SK-N-SH treated with all-trans-retinoic acid at 6 μM for 48 hours (cell line): ENCODE results near the gene LIPH.

Source experiments
- ATAC-seq: fragments of 200-7000 bp; cut with Tn5 transposase; 3 replicates; pipeline ENCODE4 v1.9.1; 2020; ENCODE audit warnings: mild to moderate bottlenecking, moderate library complexity
- ARNTL ChIP-seq: fragments of 450-650 bp; formaldehyde crosslinking; IDR thresholded peaks from 2 replicates; pipeline ENCODE4 v1.5.0; 2020; ENCODE audit warnings: low read depth, mild to moderate bottlenecking, moderate library complexity, borderline replicate concordance
- BACH2 ChIP-seq: fragments of 250-450 bp; sonication (Bioruptor Pico); IDR thresholded peaks from 2 replicates; pipeline ENCODE4 v1.9.0; 2021; ENCODE audit warnings: mild to moderate bottlenecking, borderline replicate concordance
- CREB5 ChIP-seq: fragments of 250-450 bp; sonication (Bioruptor Pico); IDR thresholded peaks from 2 replicates; pipeline ENCODE4 v1.5.1; 2020; ENCODE audit warnings: low read depth, mild to moderate bottlenecking, moderate library complexity
- CSDC2 ChIP-seq: fragments of 250-450 bp; sonication (Bioruptor Pico); IDR thresholded peaks from 2 replicates; pipeline ENCODE4 v1.5.0; 2020; ENCODE audit warnings: mild to moderate bottlenecking, moderate library complexity
- ESRRG ChIP-seq: fragments of 250-450 bp; sonication (Bioruptor Pico); IDR thresholded peaks from 2 replicates; pipeline ENCODE4 v1.6.1; 2021; ENCODE audit warnings: mild to moderate bottlenecking
- GLIS3 ChIP-seq: fragments of 250-450 bp; sonication (Bioruptor Pico); IDR thresholded peaks from 2 replicates; pipeline ENCODE4 v1.5.0; 2020; ENCODE audit warnings: mild to moderate bottlenecking, moderate library complexity
- ISL1 ChIP-seq: fragments of 250-450 bp; sonication (Bioruptor Pico); IDR thresholded peaks from 2 replicates; pipeline ENCODE4 v2.1.2; 2022; ENCODE audit warnings: mild to moderate bottlenecking, moderate library complexity
- OSR1 ChIP-seq: fragments of 250-450 bp; sonication (Bioruptor Pico); IDR thresholded peaks from 2 replicates; pipeline ENCODE4 v1.8.0; 2022; ENCODE audit warnings: moderate library complexity, mild to moderate bottlenecking, inconsistent platforms
- PPARA ChIP-seq: fragments of 250-450 bp; sonication (Bioruptor Pico); IDR thresholded peaks from 2 replicates; pipeline ENCODE4 v1.5.0; 2020; ENCODE audit warnings: mild to moderate bottlenecking, borderline replicate concordance
- RARB ChIP-seq: fragments of 250-450 bp; sonication (Bioruptor Pico); IDR thresholded peaks from 2 replicates; pipeline ENCODE4 v1.8.0; 2021; ENCODE audit warnings: mild to moderate bottlenecking, moderate library complexity
- SNAI2 ChIP-seq: fragments of 250-450 bp; sonication (Bioruptor Pico); IDR thresholded peaks from 2 replicates; pipeline ENCODE4 v1.5.0; 2020; ENCODE audit warnings: mild to moderate bottlenecking, moderate library complexity
- TCF4 ChIP-seq: fragments of 250-450 bp; sonication (Bioruptor Pico); IDR thresholded peaks from 2 replicates; pipeline ENCODE4 v1.8.0; 2021; ENCODE audit warnings: mild to moderate bottlenecking, moderate library complexity, borderline replicate concordance
- ZC3H10 ChIP-seq: fragments of 250-450 bp; sonication (Bioruptor Pico); IDR thresholded peaks from 2 replicates; pipeline ENCODE4 v1.5.1; 2021; ENCODE audit warnings: mild to moderate bottlenecking, moderate library complexity
- ZNF565 ChIP-seq: fragments of 450-650 bp; formaldehyde crosslinking; conservative IDR thresholded peaks from 2 replicates; pipeline ENCODE4 v1.5.0; 2020; ENCODE audit warnings: low read depth, mild to moderate bottlenecking, moderate library complexity
- ZNF70 ChIP-seq: fragments of 450-650 bp; formaldehyde crosslinking; IDR thresholded peaks from 2 replicates; pipeline ENCODE4 v1.5.0; 2020; ENCODE audit warnings: mild to moderate bottlenecking, moderate library complexity
- TF ChIP-seq, protein P1 (sequence below): fragments of 250-450 bp; sonication (Bioruptor Pico); IDR thresholded peaks from 2 replicates; pipeline ENCODE4 v1.5.1; 2021; ENCODE audit warnings: mild to moderate bottlenecking, moderate library complexity
- TF ChIP-seq, protein P2 (sequence below): fragments of 250-450 bp; sonication (Bioruptor Pico); IDR thresholded peaks from 2 replicates; pipeline ENCODE4 v1.8.0; 2021; ENCODE audit warnings: low read depth, mild to moderate bottlenecking, moderate library complexity, borderline replicate concordance
- TF ChIP-seq, protein P3 (sequence below): fragments of 250-450 bp; sonication (Bioruptor Pico); IDR thresholded peaks from 2 replicates; pipeline ENCODE4 v1.8.0; 2020; ENCODE audit warnings: mild to moderate bottlenecking, moderate library complexity, borderline replicate concordance

The LIPH gene

GRCh38 chr3:185489462-185489861 is 62.9 kb downstream of the LIPH start:
- ATAC-seq: no peak
- no peak for TF ChIP-seq CREB5
- no peak for TF ChIP-seq TCF4 (CRISPR knock-in tag)
- TF ChIP-seq ESRRG: no peak
- no peak for TF ChIP-seq GLIS3 (CRISPR knock-in tag)
- TF ChIP-seq, protein P1, sequence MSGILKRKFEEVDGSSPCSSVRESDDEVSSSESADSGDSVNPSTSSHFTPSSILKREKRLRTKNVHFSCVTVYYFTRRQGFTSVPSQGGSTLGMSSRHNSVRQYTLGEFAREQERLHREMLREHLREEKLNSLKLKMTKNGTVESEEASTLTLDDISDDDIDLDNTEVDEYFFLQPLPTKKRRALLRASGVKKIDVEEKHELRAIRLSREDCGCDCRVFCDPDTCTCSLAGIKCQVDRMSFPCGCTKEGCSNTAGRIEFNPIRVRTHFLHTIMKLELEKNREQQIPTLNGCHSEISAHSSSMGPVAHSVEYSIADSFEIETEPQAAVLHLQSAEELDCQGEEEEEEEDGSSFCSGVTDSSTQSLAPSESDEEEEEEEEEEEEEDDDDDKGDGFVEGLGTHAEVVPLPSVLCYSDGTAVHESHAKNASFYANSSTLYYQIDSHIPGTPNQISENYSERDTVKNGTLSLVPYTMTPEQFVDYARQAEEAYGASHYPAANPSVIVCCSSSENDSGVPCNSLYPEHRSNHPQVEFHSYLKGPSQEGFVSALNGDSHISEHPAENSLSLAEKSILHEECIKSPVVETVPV (CRISPR knock-in tag): no peak
- TF ChIP-seq, protein P2, sequence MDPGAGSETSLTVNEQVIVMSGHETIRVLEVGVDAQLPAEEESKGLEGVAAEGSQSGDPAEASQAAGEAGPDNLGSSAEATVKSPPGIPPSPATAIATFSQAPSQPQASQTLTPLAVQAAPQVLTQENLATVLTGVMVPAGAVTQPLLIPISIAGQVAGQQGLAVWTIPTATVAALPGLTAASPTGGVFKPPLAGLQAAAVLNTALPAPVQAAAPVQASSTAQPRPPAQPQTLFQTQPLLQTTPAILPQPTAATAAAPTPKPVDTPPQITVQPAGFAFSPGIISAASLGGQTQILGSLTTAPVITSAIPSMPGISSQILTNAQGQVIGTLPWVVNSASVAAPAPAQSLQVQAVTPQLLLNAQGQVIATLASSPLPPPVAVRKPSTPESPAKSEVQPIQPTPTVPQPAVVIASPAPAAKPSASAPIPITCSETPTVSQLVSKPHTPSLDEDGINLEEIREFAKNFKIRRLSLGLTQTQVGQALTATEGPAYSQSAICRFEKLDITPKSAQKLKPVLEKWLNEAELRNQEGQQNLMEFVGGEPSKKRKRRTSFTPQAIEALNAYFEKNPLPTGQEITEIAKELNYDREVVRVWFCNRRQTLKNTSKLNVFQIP (CRISPR knock-in tag): no peak

DNA sequence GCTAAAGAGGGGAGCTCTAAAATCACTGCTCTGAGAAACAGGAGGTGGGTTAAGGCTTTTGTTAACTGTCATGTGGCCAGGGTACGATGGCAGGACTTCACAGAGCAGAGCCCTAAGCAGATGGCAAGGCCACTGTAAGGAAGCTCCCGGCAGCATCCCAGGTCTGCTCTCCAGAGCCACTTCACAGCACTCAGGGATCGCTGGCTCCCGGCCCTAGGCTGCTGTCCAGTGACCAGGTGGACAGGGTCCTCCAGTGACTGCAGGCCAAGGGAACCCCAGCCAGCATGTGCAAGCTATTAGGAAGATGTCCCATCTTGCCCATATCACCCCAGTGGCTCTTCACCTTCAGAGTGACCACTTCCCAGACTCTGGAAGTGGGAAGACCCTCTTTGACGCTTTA is 63.9 kb downstream of the LIPH start:
- no peak for ATAC-seq
- no peak for TF ChIP-seq SNAI2 (CRISPR knock-in tag)
- TF ChIP-seq PPARA: no peak
- TF ChIP-seq, protein P3, sequence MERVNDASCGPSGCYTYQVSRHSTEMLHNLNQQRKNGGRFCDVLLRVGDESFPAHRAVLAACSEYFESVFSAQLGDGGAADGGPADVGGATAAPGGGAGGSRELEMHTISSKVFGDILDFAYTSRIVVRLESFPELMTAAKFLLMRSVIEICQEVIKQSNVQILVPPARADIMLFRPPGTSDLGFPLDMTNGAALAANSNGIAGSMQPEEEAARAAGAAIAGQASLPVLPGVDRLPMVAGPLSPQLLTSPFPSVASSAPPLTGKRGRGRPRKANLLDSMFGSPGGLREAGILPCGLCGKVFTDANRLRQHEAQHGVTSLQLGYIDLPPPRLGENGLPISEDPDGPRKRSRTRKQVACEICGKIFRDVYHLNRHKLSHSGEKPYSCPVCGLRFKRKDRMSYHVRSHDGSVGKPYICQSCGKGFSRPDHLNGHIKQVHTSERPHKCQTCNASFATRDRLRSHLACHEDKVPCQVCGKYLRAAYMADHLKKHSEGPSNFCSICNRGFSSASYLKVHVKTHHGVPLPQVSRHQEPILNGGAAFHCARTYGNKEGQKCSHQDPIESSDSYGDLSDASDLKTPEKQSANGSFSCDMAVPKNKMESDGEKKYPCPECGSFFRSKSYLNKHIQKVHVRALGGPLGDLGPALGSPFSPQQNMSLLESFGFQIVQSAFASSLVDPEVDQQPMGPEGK (CRISPR knock-in tag): no peak
- no peak for TF ChIP-seq ARNTL (CRISPR knock-in tag)
- no peak for TF ChIP-seq ZNF565 (CRISPR knock-in tag)
- no peak for TF ChIP-seq GLIS3 (CRISPR knock-in tag)
- TF ChIP-seq ISL1 (CRISPR knock-in tag): no peak
- no peak for TF ChIP-seq BACH2 (CRISPR knock-in tag)
- TF ChIP-seq, protein P1 (CRISPR knock-in tag): no peak
- TF ChIP-seq ZC3H10: no peak
- TF ChIP-seq, all 23 proteins: peak for 0

- TF ChIP-seq, protein P2 (CRISPR knock-in tag): no peak
- TF ChIP-seq, protein P3 (CRISPR knock-in tag): no peak
- TF ChIP-seq ESRRG (no peak), RARB (CRISPR knock-in tag) (no peak), SNAI2 (CRISPR knock-in tag) (no peak)
- TF ChIP-seq, all 23 proteins: peak for 0
These were observed 66.0 kb downstream of the LIPH start for GRCh38 chr3:185486394-185486793.

DNA sequence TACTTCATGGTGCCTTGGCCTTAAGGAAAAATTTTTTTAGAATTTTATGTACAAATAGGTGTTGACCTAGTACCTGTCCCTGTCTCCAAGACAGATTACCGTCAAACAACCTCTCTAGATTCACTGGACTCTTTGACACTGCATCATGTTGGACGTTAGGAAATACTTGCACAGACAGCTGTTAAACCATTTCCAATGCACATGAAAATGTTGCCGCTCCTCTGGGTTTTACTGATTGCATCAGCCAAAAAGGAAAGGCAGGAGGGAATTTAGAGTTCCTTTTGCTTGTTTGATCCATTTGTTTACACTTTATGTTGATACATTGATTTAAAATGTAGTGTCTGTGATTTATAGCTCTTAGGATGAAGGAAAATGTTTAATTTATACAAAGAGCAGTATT is 68.1 kb downstream of the LIPH start:
- no peak for ATAC-seq
- TF ChIP-seq RARB (CRISPR knock-in tag): no peak
- TF ChIP-seq CSDC2: no peak
- no peak for TF ChIP-seq CREB5
- TF ChIP-seq ESRRG: no peak
- no peak for TF ChIP-seq ZNF565 (CRISPR knock-in tag)
- TF ChIP-seq, protein P2 (CRISPR knock-in tag): no peak
- no peak for TF ChIP-seq OSR1
- no peak for TF ChIP-seq ZNF70 (CRISPR knock-in tag)
- no peak for TF ChIP-seq SNAI2 (CRISPR knock-in tag)
- TF ChIP-seq, protein P1 (CRISPR knock-in tag): no peak
- no peak for TF ChIP-seq BACH2 (CRISPR knock-in tag)
- TF ChIP-seq ISL1 (CRISPR knock-in tag): no peak

More at GRCh38 chr3:185486394-185486793, 66.0 kb downstream of the LIPH start:
- ATAC-seq: no peak
